GM18517 (cell line): ENCODE data around the gene AMBP.

Experiments used
- ATAC-seq: cut with Tn5 transposase; IDR thresholded peaks from one replicate; pipeline ENCODE4 v1.9.1; 2021; ENCODE audit warnings: mild to moderate bottlenecking, moderate library complexity; ENCODE audit not compliant: unreplicated experiment

AMBP gene

GRCh38 chr9:114034661-114035062 is 43.4 kb downstream of the AMBP start:
- no peak for ATAC-seq

- no peak for ATAC-seq
Observed at GRCh38 chr9:114034196-114034595, 43.9 kb downstream of the AMBP start.

- no peak for ATAC-seq
Observed at GRCh38 chr9:114033397-114034103, 44.5 kb downstream of the AMBP start.

DNA sequence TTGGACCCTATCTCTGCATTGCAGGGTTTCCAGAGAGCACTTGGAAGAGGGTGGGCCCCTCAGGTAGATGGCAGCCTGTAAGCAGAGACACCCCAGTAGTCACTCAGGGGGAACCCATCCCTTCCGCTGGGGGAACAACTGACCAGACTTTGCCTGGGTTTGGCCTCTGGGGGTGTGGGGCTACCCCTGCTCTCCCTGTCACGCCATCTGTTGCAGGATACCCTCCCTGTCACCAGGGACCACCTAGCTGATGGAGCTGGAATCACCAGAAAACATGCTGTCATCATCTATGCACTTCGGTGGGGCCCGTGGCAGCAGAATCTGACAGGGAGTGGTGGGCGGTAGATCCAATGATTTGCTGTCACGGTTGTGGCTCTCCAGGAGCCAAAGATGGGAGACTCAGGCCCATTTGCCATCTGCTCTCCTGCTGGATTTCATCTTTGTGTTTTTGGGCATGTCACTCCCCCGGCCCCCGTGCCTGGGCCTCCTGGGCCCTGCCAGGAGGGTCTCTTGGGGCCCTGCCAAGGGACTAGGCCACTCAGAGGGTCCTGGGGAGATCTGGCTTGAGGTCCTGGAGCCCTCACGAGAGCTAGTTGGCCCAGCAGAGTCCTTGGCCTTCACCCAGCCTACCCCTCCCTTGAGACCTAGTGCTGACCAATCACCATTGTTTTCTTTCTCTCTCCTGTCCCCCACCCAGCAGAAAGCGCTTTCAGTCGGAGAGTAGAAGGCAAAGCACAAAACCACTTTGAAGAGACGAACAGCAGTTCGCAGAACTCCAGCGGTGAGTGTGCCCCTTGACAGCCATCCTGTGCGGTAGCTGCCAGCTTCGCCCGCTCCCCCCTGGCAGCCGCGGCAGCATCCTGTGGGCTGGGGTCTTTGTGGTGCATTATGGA is 45.9 kb downstream of the AMBP start:
- no peak for ATAC-seq

DNA sequence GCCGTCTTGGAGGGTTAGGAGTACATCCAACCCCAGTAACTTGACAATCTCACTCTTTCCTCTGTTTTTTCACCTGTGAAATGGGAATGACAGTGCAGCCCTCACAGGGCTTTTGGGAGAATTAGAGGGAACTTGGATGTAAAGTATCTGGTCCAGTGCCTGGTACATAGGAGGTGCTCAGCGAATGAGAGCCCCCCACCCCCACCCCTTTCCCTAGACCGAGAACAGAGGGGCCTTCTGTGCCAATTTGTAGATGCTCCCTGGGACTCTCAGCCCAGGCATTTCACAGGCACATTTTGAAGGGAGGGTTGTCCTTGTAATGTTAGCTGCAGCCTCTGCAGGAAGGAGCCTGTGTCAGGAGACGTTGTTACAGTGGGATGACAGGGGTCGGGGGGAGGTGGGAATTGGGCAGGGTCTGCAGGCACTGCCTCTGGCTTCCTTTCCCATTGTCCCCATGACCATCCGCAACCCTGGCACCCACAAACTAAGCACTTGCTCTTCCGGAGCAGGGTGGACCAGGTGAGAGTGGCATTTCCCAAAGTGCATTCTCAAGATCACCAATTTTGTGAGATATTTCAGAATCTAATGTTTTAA is 47.0 kb downstream of the AMBP start:
- ATAC-seq = no peak

GRCh38 chr9:114030364-114030763 is 47.7 kb downstream of the AMBP start:
- ATAC-seq = no peak

GRCh38 chr9:114029311-114030170 is 48.6 kb downstream of the AMBP start:
- ATAC-seq = no peak

DNA sequence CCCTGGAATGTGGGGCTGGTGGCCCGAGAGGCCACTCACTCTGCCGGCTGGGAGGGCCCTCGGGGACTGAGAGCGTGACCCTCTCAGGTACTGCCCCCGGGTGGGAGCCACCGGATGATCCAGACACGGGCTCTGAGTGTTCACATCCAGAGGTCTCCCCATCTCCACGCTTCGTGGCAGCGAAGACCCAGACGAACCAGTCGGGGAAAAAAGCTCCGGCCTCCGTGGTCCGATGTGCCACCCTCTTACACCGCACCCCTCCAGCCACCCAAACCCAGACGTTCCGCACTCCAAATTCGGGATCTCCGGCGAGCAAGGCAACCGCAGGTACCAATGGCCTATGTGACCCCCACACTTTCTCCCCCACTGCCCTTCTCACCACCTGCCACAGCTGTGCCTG is 49.5 kb downstream of the AMBP start:
- ATAC-seq = no peak

DNA sequence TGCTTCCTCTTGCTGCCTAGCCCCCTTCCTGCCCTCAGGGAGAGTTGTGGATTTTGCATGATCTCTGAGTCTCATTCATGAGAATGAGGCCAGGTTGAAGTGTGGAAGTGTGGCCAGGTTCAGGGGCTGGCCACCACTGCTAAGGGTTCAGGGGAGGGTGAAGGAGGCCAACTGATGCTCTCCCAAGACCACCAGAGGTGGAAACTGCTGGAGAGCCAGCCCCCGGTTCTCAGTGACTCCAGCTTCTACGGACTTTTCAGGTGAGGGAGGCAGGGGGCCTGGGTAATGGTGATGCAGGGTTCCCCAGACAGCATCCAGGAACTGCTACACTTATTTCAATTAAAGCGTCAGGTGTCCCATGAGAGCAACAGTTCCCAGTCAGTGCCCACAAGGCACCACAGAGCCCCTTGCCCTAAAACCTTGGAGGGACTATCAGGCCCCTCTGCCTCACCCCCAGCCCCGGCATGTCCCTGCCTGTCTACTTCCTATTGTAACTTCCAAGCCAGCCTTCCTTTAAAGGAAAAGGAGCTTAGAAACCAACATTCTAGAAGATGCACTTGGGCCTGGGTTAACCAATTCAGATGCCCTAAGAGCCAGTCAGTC is 50.1 kb downstream of the AMBP start:
- no peak for ATAC-seq

DNA sequence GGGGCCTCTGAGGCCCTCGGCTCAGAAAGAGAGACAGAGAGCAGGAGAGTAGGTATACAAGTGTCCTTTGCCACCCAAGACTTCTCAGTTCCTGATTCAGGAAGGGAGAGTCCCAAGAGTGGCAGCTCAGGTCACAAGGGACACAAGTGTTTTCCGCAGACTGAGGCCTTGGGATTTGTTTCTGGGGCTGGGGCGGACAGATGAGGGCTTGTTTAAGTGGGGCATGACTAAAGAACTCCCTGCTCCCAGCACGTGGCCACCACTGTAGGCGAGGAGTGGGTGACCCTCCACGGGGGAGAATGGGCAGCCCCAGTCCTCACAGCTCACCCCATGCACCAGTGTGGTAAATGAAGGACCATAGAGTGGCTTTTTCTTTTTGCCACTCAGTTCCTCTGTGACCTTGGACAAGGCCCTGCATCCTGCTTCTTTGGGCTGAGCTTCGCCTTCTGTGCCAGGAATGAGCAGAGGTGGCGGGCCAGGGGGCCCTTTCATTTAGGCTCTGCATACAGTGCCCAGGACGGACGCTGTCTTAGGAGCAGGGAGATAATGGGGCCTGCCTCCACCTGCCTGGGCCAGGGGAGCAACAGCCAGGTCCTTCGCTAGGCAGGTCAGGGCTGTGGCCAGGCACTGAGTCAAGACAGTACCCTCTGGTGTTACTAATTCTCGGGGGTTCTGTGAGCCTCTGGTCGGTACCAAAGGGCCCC is 50.8 kb downstream of the AMBP start:
- no peak for ATAC-seq

DNA sequence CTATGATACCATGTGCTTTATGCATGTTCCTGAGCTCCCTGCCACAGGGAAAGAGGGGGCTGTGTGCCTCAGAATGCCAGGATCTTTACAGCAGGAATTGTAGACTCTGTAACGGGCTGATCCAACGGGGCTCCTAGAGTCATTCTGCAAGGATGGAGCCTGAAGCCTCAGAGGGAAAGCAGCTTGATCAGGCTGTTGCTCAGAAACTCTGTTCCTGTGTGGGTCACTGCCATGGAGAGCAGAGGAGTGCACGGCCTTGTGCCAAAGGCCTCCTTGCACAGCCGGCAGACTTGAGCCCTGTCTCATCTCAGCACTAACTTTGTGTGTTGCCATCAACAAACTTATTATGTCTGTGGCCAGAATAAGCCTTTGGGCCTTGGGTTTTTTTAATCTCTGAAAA is 51.8 kb downstream of the AMBP start:
- ATAC-seq = no peak

DNA sequence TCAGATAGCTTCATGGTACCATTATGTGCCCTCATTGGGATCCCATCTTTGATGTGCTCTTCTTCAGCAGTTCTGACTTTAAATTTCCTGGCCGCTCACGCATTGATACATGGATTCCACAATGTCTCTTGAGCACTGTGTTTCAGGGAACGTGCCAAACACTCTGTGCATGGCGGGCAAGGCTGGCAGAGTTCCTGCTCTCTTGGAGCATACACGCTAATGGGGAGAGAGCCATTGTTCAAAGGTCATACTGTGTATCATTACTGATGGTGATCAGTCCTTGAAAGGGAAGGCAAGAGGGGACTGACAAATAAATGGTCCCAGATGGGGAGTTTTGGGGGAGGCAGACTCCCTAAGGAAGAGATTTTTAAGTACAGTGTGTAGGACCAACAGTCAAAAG is 52.3 kb downstream of the AMBP start:
- ATAC-seq = no peak

DNA sequence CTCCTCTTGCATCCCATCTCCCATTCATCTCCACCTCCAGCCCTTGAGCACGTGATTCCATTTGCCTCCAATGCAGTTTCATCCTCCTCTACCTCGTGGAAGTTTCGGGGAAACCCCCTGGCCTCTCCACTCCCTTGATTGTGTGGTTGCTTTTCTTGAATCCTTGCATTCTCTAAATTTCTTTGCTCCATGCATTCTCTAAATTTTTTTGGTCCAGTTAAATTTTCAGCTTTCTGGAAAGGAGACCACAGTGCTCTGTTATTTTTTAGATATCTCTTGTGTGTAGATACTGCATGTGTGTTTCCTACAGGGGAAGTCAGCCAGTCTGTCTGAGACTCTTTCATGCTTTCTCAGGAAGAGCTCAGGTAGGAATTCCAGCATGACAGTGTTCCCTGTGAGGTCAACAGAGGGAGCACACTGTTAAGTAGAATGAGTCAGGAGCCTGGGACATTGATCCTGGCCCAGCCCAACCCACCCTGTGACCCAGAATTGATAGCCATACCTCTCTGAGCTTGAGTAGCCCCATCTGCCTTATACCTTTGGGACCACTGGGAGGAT is 52.8 kb downstream of the AMBP start:
- no peak for ATAC-seq

- ATAC-seq = no peak
Observed at GRCh38 chr9:114023961-114024360, 54.1 kb downstream of the AMBP start.

DNA sequence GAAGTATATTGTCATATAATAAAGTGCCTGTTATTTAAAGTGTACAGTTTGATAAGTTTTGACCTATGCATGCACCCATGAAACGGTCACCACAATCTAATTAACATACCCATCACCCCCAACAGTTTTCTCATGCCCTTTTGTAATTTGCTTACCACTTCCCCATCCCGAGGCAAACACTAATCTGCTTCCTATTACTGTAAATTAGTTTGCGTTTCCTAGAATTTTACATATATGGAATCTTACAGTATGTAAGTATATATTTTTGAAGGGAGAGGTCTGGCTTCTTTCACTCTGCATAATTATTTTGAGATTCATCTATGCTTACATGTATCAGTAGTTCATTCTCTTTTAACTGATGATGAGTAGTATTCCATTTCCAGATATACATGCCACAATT is 56.5 kb downstream of the AMBP start:
- no peak for ATAC-seq

- ATAC-seq = no peak
Observed at GRCh38 chr9:114017741-114018715, 60.1 kb downstream of the AMBP start.

GRCh38 chr9:114016629-114017423 is 61.3 kb downstream of the AMBP start:
- ATAC-seq = no peak

- no peak for ATAC-seq
Observed at GRCh38 chr9:114016101-114016500, 62.0 kb downstream of the AMBP start.
